Uterus (tissue), 2 donors: ENCODE measurements around the gene KRT39.

Source experiments
- POLR2A ChIP-seq, 2 donors: fragments of 450-650 bp; IDR thresholded peaks; one replicate each; pipeline ENCODE4 v1.6.1; 2016; ENCODE audit warnings: antibody characterized with exemption in 2 of 2, mild to moderate bottlenecking in 1 of 2, moderate library complexity in 1 of 2
- TF ChIP-seq, protein P1 (sequence below), 4 experiments: fragments of 200-600 bp in 2 of 4; fragments of 450-650 bp in 2 of 4; sonication (generic) in 2 of 4; IDR thresholded peaks; one replicate each; pipeline ENCODE4 v1.5.1; 2016 to 2019; ENCODE audit warnings: antibody characterized with exemption in 4 of 4, mild to moderate bottlenecking in 2 of 4, moderate library complexity in 1 of 4

DNA sequence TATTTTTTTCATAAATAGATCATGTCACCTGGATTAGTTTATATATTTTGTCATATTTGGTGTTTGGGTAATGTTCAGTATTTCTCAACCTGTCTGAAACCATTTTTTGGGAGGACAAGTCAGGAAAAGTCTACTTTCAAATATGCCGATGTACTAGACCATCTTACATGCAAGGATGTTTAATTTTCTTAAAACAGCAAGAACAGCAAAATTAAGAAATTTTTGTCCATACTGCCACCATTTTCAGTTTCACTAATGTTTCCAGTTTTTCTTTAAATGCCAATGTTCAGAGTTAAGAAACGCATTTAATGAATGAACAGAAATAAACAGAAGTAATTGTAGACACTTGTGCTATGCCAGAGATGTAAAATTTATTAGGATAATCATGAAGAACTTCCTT, 26.3 kb upstream of the KRT39 start:
- TF ChIP-seq, protein P1, sequence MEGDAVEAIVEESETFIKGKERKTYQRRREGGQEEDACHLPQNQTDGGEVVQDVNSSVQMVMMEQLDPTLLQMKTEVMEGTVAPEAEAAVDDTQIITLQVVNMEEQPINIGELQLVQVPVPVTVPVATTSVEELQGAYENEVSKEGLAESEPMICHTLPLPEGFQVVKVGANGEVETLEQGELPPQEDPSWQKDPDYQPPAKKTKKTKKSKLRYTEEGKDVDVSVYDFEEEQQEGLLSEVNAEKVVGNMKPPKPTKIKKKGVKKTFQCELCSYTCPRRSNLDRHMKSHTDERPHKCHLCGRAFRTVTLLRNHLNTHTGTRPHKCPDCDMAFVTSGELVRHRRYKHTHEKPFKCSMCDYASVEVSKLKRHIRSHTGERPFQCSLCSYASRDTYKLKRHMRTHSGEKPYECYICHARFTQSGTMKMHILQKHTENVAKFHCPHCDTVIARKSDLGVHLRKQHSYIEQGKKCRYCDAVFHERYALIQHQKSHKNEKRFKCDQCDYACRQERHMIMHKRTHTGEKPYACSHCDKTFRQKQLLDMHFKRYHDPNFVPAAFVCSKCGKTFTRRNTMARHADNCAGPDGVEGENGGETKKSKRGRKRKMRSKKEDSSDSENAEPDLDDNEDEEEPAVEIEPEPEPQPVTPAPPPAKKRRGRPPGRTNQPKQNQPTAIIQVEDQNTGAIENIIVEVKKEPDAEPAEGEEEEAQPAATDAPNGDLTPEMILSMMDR (IDR thresholded peaks at IDR 0.05): no peak
- TF ChIP-seq POLR2A (IDR thresholded peaks at IDR 0.05): no peak
